ENCODE data around the gene CEP89.

GRCh38 chr19:32998722-32999121 is 27.0 kb upstream of the CEP89 start:
- no peak for TF ChIP-seq POLR2A (IDR thresholded peaks at IDR 0.05; ENCODE audit: low read length)
- no peak for TF ChIP-seq GATA1 (IDR thresholded peaks at IDR 0.05; ENCODE audit: low read depth, low read length)

Data from erythroblast (primary cell).